Measurements from ENCODE around the gene DNAH8.

The DNAH8 gene

GRCh38 chr6:39072830-39073229 lies 357.7 kb downstream of the DNAH8 start:
- no peak for DNase-seq (ENCODE audit: low read depth, low spot score)

GRCh38 chr6:39073471-39074355 lies 358.6 kb downstream of the DNAH8 start:
- DNase-seq (ENCODE audit: low read depth, low spot score) = no peak

- no peak for DNase-seq (ENCODE audit: low read depth, low spot score)
Measured at GRCh38 chr6:39074486-39074885, 359.4 kb downstream of the DNAH8 start.

- no peak for DNase-seq (ENCODE audit: low read depth, low spot score)
Measured at GRCh38 chr6:39075010-39075686, 360.0 kb downstream of the DNAH8 start.

- DNase-seq (ENCODE audit: low read depth, low spot score) = no peak
Measured at GRCh38 chr6:39075807-39076622, 360.9 kb downstream of the DNAH8 start.

- DNase-seq (ENCODE audit: low read depth, low spot score) = no peak
Measured at GRCh38 chr6:39076623-39077535, 361.8 kb downstream of the DNAH8 start.

GRCh38 chr6:39077882-39078594 lies 362.9 kb downstream of the DNAH8 start:
- DNase-seq (ENCODE audit: low read depth, low spot score) = no peak

- no peak for DNase-seq (ENCODE audit: low read depth, low spot score)
Measured at GRCh38 chr6:39078695-39079094, 363.6 kb downstream of the DNAH8 start.

GRCh38 chr6:39079197-39080125 lies 364.4 kb downstream of the DNAH8 start:
- DNase-seq (ENCODE audit: low read depth, low spot score) = no peak
